ENCODE data around the gene ARHGEF28.

- no peak for TF ChIP-seq CTCF (IDR thresholded peaks at IDR 0.05)
- no peak for TF ChIP-seq POLR2A (IDR thresholded peaks at IDR 0.05)
Measured at GRCh38 chr5:73664796-73665195, 38.8 kb downstream of the ARHGEF28 start.
